Stimulated activated CD8-positive, alpha-beta memory T cell treated with anti-CD3 and anti-CD28 coated beads, Interleukin-12 subunit alpha, Interleukin-12 subunit beta, amount 100 ng/mL, for 24 hours (primary cell): ENCODE measurements around the gene MAP3K20.
"Not testable (repeated sequence)": the region's sequence is repeated elsewhere in the genome, so short reads cannot be mapped to it uniquely, and the experiment has no call there.

ENCODE experiments used
- DNase-seq: peaks from one replicate; pipeline ENCODE4 v3.0.0-alpha.2; 2020; ENCODE audit errors: extremely low read depth

Gene MAP3K20

GRCh38 chr2:173075781-173076580 lies at the start of gene MAP3K20:
Gene MAP3K20, plus strand, starts transcription at chr2:173075846. Its CDS starts 15,186 bp downstream, at chr2:173091032.
- DNase-seq, result no peak

DNA sequence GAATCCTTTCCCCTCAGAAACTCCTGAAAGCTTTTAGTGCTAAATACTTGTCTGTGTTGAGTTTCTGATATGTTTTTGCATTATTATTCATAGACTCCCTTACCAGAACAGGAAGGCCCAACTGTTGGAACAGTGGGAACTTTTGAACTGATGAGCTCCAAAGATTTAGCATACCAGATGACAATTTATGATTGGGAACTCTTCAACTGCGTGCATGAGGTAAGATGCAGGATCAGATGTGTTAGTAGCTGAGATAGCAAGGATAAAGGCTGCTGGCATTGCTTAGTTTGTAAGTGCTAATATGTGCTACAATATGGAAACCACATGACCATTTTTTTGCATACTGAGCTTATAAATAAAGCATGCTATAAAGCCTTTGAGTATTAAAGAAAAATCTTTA lies 49.2 kb upstream of the MAP3K20 start:
- DNase-seq, result no peak

DNA sequence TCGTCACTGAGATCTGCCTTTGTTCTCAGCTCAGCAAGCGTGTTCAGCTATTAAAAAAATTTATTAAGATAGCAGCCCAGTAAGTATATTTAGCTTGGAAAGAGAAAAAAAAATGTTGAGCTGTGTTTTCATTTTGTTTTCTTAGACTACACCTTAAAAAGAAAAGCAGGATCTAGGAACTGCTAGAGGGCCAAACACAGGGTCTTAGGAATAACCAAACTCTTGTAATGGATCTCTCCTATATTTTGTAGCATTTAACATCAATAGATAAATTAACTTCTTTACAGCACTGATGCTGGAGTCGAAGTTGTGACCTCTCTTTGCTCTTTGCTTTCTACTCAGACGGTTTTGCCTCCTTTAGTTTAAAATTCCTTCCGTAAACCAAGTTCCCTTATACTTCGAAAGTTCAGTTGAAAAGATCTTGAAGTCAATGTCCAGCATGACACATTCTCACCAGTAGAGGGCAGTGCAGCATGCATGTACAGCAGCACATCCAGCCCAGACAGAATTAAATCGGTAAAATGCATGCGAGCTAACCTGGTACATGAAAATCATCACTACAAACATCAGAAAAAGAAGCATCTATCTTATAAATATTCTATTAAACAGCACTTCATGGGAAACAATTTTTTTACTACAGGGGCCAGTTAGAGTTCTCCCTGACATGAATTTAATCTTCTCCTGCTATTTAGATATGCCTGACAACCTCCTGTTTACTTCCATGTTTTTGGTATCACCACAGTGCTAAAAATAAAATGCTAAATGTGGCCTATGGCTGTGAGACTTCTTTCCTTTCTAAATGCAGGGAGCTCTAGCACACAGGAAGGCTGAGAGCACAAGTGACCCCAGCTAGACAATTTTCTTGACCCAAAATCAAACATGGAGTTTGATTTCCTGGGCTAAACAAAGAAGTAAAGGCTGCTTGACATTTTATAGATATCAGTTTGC lies 48.2 kb upstream of the MAP3K20 start:
- peak; percentile 49 for DNase-seq

- no peak for DNase-seq
Measured at GRCh38 chr2:173028141-173028540, 47.5 kb upstream of the MAP3K20 start.

DNA sequence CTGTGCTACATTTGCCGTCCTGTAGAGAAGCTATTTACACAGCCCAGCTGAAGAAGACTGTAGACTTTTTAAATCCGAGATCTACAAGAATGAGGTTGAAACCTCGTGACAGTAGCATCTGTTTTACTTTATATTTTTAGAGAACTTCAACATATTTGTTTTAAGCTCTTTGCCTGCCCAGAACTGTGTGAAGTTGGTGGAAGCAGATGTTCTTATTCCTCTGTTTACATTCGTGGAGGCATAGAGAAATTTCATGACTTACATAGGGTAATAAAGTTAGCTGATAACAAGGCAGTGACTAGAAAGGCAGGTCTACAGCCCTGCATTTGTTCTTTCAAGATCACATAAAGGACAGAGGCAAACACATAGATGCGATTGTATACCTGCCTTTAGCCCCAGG lies 47.0 kb upstream of the MAP3K20 start:
- DNase-seq, result no peak

GRCh38 chr2:173030561-173031490 lies 44.8 kb upstream of the MAP3K20 start:
- DNase-seq, result no peak

- no peak for DNase-seq
Measured at GRCh38 chr2:173032032-173032431, 43.6 kb upstream of the MAP3K20 start.

GRCh38 chr2:173033084-173033483 lies 42.6 kb upstream of the MAP3K20 start:
- DNase-seq, result no peak

GRCh38 chr2:173034143-173034542 lies 41.5 kb upstream of the MAP3K20 start:
- no peak for DNase-seq

GRCh38 chr2:173037245-173038120 lies 38.2 kb upstream of the MAP3K20 start:
- DNase-seq, result no peak

GRCh38 chr2:173038257-173038656 lies 37.4 kb upstream of the MAP3K20 start:
- DNase-seq, result not testable (repeated sequence)

DNA sequence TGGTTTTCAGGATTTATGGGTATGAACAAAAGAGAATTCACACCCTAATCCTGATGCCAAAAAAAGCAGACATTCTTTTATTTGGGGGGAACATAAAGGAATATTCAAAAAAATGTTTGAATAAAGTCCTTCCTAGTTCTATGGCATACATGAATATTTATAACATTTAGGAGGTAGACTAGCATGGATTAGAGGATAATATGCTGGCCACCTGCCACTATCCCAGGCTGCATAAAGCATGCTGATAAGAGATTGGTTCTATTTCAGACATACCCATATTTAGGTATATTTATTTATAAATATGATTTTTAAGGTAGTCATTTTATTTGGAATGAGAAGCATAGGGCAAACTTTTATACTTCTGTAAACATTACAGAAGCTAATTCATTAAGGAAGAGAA lies 34.9 kb upstream of the MAP3K20 start:
- DNase-seq, result no peak

DNA sequence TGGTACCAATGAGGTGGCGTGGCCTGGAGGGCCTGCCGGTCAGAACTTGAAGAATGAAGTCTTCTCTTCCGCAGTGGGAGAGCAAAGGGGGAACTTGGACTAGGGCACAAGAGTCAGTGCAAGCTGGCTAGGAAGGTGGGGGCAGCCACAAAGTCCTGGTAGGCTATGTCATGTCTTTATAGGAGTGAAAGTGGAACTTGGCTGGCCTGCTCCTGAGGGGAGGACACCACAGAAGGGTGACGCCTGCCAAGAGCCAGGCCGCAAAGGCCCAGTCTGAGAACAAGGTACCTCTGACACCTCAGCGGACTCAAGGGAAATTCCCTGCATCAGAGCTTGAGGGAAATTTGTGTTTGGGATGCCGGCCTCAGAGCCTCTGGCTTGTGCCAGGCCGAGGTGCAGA lies 32.2 kb upstream of the MAP3K20 start:
- no peak for DNase-seq

GRCh38 chr2:173043897-173044519 lies 31.6 kb upstream of the MAP3K20 start:
- DNase-seq, result no peak

GRCh38 chr2:173044686-173045085 lies 31.0 kb upstream of the MAP3K20 start:
- no peak for DNase-seq

GRCh38 chr2:173045181-173045580 lies 30.5 kb upstream of the MAP3K20 start:
- no peak for DNase-seq

DNA sequence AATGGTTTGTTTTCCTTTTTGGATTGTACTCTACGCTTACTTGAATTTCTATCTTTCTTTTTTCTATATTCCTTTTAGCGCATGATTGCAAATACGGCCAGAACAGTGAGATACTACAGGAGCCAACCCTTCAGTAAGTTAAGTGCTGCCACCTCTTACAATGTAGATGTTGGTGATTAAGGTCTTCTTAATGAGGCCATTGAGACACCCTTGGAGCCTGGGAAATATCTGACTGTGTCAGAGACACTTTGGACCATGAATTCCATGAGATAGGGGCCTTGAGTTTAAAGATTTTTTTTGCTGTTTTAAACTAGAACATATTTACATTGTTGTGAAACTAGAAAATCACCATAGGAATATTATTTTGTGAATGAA lies 27.1 kb upstream of the MAP3K20 start:
- DNase-seq, result no peak

DNA sequence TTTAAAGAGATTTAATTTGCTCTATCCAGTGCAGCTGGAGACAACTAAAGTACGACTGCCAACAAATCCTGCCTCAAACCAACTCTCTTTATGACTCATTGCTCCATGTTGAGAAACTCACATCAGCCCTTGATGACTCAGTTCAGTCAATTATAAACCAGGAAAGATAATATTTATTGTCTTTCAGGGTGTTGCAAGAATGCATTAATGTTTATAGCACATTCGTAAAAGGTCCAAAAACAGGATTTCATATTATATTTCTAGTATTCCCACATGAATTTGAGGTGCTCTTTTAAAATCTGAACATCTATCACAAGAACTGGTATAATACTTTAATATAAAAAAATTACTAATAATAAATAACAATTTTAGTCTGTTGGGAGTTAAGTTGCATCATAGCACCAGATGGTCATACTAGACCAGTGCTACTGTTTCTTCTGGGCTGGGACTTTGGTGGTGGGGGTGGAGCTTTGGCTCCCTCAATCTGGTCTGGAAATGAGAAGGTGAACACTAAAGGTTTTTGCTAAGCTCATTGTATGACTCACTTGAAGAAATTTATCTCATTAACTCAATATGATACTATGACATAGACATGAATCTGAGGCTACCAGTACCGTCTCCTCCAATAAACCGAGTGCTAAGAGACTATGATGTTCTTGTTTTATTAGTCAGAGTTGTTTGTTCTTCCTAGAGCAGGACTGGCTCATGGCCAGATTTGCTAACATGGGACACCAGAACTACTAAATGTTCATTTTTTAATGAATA lies 26.6 kb upstream of the MAP3K20 start:
- DNase-seq, result peak; percentile 1

- no peak for DNase-seq
Measured at GRCh38 chr2:173049831-173050230, 25.8 kb upstream of the MAP3K20 start.
